Stimulated activated CD4-positive, alpha-beta T cell treated with anti-CD3 and anti-CD28 coated beads, Interleukin-4, amount 100 ng/mL, for 48 hours (primary cell): ENCODE measurements around the gene ARMS2.

Experiments
- DNase-seq, 2 donors: peaks; one replicate each; pipeline ENCODE4 v3.0.0-alpha.2; 2020; ENCODE audit warnings: low read depth in 2 of 2

Gene ARMS2

DNA sequence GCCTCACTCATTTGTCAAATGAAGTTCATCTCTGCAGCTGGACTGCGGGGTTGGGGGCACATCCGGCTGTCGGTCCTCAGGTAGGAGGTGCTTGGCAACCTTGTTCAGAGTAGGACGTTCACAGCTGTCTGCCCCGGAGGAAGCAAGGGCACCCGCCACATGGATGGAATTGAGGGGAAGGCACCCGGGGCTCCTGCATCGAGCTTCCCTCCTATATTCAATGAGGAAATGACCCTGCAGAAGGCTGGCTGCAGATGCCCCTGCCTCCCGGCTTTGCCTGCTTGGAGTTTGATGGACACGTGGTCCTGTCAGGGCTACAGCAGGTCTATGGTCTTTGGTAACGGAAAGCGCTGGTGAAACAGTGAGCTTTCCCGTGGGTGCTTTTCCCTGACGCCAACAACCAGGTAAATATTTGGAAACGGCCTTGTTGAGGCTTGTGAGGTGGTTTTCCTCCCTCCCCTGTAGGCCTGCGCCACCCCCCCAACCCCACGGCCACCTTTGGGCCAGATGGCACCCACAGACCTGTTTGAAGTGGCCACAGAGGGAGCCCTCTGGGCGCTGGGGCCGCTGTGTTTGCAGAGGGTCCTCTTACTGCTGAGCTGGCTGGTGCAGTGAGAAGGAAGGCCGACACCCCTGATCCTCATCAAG lies 39.8 kb downstream of the ARMS2 start:
- no peak for DNase-seq

DNA sequence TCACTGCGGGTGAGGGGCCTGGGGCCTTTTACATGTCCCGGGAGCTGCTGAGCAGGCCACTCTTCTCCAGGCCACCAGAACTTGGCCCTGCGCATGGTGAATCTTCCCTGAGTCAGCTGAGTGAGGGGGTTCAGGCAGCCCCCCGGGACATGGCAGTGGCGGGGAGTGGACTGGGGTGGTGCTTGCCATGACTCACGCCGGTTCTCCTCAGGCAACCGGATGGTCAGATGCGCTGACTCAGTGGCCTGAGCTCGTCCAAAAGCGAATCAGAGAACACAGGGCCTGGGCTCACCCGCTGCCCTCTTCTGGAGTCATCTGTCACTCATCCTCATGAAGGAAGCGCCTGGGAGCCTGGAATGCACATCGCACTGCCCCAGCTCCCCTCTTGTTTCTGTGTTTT lies 40.4 kb downstream of the ARMS2 start:
- DNase-seq: no peak

DNA sequence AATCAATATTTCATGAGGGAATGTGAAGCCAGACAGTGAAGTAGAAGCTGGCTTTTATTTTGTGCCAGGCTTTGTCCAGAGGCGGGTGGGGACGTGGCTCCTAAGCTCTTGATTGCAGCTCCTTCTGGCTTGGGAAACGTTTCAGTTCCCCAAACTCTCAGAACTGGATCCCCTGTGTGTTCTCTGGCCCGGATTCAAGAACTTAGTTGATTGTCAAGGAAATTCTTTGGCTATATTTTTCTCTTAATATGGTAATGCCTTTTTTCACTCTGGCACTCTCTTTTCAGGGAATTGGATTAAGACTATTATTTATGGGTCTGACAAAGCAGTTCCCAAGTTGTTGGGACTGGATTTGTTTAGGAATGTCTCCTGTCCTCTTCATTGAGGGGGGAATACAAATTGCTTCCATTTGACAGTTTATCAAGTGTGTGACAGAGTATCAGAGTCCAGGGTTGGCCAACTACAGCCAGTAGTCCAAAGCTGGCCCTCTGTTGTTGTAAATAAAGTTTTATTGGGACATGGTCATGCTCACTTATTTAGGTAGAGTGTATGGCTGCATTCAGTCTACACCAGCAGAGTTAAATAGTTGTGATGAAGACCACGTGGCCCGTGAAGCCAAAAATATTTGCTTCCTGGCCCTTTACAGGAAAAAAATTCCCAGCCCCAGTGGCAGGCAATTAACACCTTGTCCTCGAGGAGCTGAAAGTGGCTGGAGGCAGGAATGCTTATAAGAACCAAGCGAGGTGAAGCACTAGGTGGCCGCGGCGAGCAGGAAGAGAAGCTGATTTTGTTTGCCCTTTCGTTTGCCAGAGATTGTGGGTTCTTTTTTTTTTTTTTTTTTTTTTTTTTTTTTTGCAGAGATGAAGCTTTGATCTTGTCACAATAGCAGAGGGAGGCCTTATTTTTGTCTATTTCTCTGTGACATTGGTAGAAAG lies 41.2 kb downstream of the ARMS2 start:
- no peak for DNase-seq

DNA sequence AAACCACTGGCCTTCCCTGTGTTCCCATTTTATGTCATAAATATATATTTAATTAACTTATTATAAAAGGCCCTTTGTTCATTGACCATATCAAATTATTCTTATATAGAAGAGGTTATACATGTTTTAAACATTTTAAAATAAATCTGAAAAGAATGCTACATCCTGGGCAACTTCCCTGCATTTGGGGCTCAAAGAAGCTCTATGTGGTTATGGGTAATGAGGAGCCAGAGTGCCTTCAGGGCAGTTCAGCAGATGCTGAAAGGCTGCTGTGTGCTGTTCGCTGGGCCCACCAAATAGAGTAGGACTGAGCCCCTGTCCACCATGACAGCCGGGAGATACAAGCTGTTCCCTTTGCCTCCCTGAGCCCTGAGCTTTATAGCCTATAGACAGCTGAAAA lies 42.8 kb downstream of the ARMS2 start:
- DNase-seq: no peak

DNA sequence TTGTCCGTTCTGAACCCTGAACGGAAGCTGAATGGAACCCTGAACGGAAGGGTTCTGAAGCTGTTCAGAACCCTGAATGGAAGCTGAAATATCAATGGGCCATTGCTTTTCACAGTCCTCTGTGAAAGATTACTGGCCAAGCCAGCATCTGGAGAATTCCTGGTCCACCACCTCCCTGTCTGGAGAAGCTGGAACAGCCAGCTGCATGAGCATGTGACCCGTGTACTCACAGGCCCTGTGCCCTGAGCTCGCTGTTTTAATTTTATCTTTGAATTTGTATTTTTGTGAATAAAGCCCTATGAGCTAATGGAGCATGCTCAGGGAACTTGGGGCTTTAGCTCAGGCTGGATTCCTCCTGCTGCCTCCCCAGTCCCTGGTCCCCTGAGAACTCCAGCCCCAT lies 44.1 kb downstream of the ARMS2 start:
- DNase-seq: no peak

DNA sequence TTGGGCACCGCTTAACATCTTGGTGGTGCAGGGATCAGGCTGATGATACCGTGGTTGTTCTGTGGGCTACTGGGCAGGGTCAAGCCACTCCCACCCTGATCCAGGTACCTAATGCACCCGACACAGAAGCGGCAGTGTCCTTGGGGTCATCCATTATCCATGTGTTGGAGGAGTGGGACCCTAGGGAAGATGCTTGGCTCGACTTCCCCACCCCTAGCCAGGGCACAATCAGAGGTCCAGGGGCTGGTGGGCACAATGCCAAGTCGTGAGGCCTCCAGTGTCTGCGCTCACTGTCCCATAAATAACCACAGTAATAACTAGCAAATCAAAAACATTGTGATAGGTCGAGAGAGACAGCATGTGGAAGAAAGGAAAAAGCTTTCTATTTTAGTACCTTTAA lies 44.6 kb downstream of the ARMS2 start:
- DNase-seq: no peak

DNA sequence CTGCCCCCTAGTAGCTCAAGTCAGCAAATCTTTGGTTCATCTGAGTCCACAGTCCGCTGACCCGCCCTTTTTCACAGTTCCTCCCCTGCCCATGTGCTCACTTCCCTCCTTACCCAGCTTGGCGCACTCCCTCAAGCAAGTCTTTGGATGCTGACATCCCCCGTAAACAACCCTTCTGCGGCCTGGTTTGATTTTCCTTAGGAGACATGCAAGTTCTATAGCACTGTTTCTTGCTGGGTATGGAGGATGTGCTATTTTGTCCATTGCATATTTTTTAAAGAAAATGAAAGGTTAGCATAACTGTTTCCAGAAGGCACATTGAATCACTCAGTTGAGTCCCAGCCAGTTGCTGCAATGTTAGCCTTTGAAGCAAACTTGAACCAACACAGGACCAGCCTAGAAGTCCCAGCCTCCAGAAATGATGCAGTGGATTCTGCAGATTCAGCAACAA lies 45.1 kb downstream of the ARMS2 start:
- no peak for DNase-seq

DNA sequence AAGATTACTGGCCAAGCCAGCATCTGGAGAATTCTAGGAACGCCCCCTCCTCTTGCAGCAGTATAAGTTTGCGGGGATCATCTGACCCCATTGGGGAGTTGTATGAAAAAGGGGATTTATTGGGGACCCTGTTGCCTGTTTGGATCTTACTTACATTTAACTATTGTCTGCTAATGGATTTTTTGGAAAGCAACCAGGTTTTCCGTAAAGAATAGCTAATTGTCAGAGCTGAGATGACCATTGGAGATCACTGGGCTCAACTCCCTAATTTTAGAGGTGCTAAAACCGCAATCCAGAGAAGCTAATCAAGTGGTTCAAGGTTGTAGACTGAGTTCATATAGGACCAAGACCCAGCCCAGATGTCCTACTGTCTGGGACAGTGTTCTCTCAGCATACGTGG lies 45.7 kb downstream of the ARMS2 start:
- no peak for DNase-seq

DNA sequence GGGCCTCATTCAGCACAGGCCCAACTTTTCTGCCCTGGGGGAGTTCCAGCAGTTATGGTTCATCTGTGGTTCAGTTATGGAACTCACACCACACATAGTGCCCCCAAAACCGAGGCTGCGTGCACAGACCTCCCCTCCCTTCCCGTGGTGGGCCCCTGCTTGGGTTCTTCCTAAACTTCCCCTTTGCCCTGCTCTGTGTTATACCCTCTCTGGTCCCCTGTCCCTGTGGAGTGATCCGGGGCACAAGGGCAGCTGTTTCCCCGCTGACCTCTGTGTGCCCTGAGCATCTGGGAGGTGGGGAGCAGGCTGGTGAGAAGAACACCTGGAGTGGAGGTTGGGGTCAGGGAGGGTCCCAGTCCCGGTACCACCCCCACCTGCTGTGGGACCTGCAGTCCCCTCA lies 46.3 kb downstream of the ARMS2 start:
- DNase-seq: no peak

DNA sequence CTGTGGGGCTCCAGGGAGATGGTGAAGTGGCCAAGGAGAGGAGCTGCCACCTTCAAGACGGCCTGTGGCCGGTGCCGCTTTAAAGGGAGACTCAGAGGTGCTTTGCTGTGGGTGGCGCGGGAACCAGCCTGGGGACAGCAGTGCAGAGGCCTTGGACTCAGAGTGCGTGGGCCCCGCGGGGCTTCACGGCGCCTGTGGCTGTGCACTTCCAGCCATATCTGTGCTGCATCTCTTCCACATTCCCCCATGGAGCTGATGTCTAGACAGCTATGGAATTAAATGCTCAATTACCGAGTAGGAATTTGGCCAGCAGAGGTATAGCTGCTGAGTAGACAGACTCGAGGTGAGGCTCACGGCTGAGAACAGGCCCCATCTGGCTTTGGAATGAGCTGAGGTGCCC lies 48.6 kb downstream of the ARMS2 start:
- DNase-seq: no peak

DNA sequence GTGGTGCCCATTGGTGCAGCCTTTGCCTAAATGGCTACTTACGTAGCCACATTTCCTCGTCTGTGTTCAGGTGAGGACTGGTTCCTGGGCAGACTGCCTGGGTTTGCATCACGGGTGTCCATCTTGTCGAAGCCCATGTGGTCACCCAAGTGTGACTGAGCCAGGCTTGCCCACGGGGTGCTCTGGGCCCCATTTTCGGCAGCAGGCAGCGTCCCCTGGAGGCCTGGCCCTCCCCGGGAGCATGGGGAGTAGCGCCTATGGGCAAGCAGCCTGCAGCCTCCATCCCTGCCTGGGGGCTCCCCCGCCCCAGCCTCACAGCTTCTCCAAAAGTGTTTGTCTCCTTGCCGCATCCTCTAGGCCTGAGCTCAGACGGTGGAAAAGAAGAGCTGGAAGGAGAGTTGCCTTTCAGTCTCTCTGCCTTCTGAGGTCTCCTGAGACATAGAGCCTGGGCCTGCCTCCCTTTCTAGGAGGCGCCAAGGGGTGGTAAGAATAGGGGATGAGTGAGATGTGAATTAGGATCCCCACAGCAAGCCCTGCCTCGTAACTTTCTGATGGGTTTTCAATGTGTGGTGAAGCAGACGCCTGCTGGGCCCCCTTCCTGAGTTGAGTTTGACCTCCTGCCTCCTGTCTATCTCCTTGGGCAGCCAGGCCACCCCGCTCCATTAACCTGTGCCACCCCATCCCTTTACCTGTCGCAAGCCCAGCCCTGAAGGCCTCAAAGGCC lies 49.6 kb downstream of the ARMS2 start:
- no peak for DNase-seq

DNA sequence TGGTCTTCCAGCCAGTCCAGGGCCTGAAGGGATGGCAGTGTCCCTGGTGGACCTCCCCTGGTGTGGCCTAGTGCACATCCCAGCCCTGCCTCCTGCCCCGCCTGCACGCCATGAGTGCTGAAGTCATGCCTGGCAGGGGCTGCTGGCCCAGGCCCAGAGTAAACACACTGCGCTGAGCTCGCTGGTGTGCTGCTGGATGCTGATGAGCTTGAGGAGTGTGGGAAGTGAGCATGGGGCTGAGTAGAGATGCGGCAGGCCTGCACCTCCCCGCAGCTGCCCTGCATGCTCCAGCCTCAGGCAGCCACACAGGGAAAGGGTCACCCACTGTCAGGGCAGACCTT lies 50.1 kb downstream of the ARMS2 start:
- no peak for DNase-seq

DNA sequence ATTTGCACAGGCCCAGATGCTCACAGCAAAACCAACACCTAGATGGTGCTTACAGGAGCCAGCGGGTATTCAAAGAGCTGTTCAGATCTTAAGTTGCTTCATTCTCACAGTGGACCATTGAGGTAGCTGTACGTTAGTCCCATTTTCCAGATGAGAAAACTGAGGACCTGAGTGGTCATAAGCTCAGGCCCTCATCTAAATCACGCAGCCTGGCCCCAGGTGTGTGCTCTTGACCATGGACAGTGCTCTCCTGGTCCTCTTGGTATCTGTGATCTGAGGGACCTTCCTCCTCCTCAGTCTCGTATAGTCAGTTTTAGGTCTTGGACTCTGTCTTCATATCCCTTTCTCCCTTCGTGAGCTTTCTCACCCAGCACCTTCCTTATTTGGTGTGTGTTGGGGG lies 50.6 kb downstream of the ARMS2 start:
- DNase-seq: no peak

DNA sequence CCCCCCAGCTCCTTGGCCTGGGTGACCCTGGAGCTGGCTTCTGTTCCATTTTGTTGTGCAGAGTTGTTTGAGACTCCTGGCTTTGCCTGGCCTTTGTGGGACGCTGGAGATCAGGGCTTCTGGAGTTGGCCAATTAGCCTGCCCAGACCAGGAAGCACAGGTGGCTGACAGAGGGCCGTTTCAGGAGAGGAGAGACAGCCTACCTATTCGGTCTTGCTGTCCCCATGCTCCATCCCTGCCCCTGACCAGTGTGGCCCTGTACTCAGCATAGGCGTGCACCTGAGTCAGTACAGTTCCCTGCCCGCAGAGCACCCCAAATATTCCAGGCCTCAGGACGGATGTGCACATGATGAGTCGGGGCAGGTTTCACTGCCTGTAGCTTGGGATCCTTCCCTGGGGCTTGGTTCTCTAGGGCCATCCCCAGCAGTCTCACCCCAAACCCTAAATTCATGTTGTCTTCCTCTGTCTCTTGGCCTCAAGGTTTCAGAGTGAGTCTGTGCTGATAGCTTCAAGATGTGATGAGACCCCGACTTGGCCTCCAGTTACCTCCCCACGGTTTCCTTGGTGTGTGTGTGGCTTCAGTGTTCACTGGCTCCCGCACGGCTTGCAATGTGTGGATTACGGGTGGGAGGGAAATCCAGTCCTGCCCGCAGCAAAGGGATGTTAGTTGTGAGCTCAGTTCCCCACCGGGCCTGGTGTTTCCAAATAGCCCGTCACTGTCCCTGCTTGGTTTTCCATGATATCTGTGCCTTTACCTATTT lies 51.6 kb downstream of the ARMS2 start:
- no peak for DNase-seq
